GM19238 (cell line): ENCODE measurements around the gene CYP2W1.
"Not testable (repeated sequence)": the region's sequence is repeated elsewhere in the genome, so short reads cannot be mapped to it uniquely, and the experiment has no call there.

ENCODE experiments used
- DNase-seq: peaks from one replicate; pipeline ENCODE4 v3.0.0; 2011; ENCODE audit warnings: low spot score; ENCODE audit not compliant: insufficient read length

Gene CYP2W1

DNA sequence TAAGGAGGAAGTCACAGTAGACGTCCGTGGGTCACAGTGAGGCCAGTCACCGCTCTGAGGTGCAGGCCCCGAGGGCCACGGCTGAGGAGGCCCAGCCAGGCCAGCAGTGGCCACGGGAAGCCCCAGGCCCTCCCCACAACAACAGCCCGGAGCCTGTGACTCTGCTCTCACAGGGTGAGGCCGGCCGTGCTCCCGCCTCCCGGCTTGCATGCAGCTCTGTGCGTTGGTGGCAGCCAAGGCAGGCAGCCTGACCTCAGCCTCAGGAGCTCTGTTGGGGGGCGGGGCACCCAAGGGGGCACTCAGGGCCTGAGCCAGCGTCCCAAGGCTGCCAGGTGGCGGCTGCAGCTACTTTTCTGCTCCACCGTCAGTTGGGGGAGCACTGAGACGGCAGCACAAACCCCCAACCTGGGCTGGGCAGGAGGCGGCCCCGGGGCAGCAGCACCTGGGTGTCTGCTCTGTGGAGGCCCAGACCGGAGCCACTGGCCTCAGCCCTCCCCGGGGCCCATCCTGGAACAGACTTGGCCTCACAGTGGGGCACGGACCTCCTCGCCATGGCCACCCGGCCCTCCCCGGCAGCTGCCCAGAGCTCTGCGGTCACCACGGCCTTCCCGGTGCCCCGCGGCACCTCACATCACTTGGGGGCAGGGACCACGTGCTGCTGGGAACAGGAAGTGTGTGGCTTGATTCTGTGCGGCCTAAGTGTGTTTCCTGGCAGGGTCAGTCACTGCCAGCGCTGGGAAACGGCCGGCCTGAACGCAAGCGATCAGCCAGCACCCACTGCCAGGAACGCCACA is 13.3 kb downstream of the CYP2W1 start:
- DNase-seq, result no peak

GRCh38 chr7:997404-998395 is 14.7 kb downstream of the CYP2W1 start:
- DNase-seq, result no peak

DNA sequence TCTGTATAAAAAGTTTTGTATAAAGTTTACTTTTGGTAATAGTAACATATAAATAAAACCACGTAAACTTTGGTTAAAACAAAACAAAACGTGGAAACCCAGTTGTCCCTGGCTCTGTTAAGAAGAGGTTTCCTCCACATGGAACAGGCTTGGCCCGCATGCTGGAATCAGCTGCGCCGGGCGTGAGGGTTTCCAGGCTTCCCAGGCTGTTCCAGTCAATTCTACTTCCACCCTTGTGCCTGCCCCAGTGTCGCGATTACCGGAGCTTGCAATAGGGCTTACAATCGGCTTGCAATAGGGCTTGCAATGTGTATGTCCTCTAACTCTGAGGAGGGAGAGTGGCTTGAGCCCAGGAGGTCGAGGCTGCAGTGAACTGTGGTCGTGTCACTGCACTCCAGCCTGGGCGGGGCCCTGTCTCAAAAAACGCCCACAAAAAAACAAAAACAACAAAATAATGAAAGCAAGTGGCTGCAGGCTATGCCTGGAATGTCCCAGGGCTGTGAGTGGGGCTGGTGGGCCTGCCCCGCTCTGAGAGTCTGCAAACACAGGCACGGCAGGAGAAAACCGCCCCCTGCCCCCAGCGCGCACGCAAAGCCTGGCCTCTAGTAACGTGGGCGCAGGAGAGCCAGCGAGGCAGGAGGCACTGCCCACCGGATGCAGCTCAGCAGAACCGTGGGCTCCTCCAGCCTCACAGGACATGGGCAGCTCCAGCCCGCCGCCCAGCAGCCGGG is 16.3 kb downstream of the CYP2W1 start:
- DNase-seq, result no peak

- DNase-seq, result no peak
Measured at GRCh38 chr7:999941-1000935, 17.3 kb downstream of the CYP2W1 start.

GRCh38 chr7:1001069-1001770 is 18.2 kb downstream of the CYP2W1 start:
- DNase-seq, result not testable (repeated sequence)

DNA sequence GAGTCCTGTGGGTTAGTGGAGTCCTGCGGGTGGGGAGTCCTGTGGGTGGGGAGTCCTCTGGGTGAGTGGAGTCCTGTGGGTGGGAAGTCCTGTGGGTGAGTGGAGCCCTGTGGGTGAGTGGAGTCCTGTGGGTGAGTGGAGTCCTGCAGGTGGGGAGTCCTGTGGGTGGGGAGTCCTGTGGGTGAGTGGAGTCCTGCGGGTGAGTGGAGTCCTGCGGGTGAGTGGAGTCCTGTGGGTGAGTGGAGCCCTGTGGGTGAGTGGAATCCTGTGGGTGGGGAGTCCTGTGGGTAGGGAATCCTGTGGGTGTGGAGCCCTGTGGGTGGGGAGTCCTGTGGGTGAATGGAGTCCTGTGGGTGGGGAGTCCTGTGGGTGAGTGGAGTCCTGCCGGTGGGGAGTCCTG is 19.0 kb downstream of the CYP2W1 start:
- not testable (repeated sequence) for DNase-seq

DNA sequence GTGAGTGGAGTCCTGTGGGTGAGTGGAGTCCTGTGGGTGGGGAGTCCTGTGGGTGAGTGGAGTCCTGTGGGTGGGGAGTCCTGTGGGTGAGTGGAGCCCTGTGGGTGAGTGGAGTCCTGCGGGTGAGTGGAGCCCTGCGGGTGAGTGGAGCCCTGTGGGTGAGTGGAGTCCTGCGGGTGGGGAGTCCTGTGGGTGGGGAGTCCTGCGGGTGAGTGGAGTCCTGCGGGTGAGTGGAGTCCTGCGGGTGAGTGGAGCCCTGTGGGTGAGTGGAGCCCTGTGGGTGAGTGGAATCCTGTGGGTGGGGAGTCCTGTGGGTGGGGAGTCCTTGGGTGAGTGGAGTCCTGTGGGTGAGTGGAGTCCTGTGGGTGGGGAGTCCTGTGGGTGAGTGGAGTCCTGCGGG is 19.5 kb downstream of the CYP2W1 start:
- not testable (repeated sequence) for DNase-seq

DNA sequence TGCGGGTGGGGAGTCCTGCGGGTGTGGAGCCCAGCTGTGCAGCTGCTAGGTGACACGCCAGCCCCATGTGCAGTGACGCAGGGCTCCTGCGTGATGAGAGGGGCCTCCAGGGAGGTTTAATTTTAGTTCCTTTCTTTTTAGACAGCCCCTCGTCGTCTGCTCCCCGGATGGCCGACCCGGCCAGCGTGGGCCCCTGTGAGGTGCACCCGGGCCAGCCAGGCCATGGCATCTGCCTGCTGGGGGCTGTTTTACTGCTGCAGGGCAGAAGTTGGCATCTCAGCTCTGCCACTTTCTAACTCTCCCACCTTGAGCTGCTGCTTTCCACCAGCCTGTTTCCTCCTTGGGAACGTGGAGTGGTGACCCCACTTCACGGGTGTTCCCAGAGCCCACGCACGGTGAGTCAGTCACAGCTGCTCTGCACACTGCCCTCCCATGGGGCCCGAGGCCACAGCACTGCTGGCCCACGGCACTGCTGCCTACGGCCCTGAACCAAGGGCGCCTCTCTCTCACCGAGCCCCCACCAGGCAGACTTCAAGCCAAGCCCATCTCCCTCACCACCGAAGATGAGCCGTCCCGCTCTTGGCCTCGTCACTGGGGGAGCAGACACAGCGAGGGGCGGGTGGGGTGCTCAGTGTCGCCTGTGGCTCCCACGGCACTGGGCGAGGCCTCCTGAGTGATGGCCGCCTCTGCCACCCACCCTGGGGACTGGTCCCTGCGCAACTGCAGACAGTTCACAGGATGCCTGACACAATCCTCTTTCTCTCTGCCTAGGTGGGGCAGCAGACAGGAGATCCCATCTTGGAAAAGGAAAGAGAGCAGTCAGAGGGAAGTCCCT is 21.3 kb downstream of the CYP2W1 start:
- DNase-seq, result no peak

GRCh38 chr7:1005303-1005702 is 22.3 kb downstream of the CYP2W1 start:
- DNase-seq, result no peak

DNA sequence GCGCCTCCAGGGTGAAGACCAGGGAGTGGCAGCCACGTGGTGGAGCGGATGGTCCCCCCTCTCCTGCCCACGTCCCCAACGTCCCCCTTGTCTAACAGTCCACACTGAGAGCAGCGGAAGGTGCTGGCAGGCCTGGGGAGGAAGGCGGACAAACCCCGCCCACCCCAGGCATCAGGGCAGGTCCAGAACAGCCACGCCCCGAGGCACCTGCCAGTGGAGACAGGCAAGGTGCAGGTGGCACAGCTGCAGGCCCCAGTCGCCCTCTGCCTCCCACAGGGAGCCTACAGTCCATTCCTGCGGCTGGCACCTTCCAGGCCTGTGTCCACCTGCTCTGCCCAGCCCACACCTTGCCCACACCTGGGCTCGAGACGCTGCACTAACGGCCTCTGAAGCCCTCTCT is 24.9 kb downstream of the CYP2W1 start:
- no peak for DNase-seq

GRCh38 chr7:1008733-1009363 is 25.9 kb downstream of the CYP2W1 start:
- DNase-seq, result no peak

GRCh38 chr7:1009747-1010146 is 26.8 kb downstream of the CYP2W1 start:
- no peak for DNase-seq

- no peak for DNase-seq
Measured at GRCh38 chr7:1010226-1010625, 27.2 kb downstream of the CYP2W1 start.

DNA sequence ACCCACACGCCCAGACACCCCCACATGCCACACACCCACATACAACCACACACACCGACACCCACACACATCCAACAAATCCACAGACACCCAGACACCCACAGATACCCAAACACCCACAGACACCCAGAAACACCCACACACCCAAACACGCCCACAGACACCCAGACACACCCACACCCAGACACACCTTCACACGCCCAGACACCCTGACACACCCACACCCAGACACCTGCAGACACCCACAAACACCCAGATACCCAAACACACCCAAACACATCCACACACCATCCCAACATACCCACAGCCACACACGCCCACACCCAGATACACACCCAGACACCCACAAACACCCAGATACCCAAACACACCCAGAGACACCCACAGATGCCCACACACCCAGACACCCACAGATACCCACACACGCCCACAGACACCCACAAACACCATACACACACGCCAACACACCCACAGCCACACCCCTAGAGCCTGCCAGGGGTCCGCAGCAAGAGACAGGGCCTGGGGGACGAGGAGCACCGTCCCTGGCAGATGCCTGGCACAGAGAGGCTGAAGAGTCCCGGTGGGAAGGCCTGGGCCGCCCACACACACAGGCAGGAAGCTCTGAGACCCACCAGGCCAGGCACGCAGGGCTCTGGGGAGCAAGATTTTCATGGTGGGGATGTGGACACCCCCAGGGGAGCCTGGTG is 28.5 kb downstream of the CYP2W1 start:
- no peak for DNase-seq

GRCh38 chr7:1012004-1012715 is 29.2 kb downstream of the CYP2W1 start:
- DNase-seq, result no peak

DNA sequence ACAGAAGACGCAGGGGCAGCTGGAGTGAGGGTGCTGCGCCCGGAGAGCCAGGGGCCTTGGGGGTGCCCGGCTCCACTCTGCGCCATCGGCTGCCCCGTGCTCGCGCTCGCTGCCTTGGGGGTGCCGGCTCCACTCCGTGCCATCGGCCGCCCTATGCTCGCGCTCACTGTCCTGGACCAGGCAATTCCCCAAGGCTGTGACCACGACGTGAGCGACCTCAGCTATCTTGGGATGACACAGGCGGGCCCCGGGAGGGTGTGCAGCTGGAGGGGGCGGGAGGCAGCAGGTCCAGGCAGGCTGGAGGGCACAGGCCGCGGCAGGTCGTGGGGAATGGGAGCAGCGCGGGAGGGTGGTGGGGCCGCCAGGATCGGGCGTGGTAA is 29.7 kb downstream of the CYP2W1 start:
- no peak for DNase-seq

GRCh38 chr7:1013581-1013980 is 30.6 kb downstream of the CYP2W1 start:
- DNase-seq, result no peak
